Glomerular visceral epithelial cell (primary cell): Measurements from ENCODE around the gene SLC22A15.
"Not testable (repeated sequence)": the region's sequence is repeated elsewhere in the genome, so short reads cannot be mapped to it uniquely, and the experiment has no call there.

ENCODE experiments used
- DNase-seq: peaks from one replicate; pipeline ENCODE4 v3.0.0-alpha.2; 2016; ENCODE audit errors: extremely low spot score

Gene SLC22A15

DNA sequence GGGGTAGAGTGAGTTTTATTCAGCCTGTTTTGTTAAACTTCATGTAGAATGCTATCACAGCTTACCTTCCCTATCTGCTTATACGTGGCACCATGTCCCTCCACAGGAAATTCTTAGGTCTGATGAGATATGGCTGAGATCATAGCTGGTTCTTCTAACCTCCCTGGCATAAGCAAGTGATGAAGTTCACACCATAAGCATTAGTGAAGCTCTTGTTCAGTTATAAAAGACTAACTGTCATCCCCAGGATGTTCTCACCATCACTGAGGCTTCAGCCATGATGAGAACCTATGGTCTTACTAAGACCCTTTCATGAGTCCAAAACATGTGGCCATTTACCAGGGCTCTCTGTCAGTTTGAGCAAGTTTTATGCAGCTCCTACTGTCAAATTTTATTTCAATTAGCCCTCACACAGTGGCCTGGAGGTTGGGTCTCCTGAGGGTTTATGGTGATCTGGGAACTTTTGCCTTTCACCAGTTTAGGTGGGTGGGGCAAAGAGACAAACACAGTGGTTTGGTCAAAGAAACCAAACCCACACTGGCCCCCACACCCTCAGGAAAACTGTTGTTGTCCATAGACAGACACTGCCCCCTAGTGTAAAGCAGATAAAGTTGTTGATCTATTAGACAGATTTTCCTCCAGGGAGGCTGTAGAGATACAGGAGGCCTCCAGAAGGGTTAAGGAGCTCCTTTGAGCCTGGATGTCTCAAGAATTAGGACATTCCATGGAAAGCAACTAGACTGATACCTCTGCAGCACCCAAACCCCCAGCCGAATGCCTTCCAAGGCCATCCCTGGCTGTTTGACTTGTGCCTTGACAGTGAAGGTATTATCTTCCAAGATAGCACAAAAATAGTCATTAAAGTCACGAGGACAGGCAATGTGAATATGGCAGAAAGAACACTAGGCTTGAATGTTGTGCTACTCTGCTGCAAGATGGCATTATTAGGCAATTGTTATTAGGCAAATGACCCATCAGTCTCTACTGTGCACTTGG, 5.0 kb downstream of the SLC22A15 start:
- DNase-seq: peak; percentile 30

DNA sequence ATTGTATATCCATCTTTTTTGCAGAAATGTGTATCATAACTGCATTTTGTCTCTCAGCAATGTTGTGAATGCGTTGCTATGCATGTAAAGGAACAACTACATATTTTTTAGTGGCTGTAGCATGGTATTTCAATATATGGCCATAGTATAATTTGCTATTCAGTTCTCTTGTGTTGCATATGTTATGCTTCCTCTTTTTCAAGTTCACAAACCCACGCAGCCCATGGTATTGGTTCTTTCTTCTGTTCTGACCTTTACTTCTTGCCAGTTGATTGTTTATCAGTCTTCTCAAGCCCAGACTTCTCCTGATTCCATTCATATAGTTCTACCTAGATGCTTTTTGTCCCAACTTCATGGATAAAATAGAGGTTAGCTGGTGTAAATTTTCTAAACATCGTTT, 6.1 kb downstream of the SLC22A15 start:
- DNase-seq: no peak

DNA sequence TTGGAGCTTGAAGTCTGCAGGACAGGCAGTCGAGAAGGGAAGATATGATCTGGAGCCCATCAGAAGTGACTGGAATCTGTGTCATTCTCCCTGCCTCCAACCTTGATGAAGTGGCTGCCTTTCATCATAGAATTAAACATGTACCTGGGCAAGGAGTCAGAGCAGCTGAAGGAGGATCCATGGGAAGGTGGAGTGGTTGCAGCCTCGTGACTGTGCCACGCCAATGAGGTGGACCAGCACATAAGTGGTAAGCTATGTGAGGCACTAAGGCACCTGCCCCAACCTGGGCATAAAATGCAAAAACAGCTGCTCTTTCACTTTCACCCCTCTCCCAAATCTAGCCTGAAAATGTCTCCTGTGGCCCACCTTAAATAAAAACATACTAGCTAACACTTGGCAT, 7.3 kb downstream of the SLC22A15 start:
- no peak for DNase-seq

DNA sequence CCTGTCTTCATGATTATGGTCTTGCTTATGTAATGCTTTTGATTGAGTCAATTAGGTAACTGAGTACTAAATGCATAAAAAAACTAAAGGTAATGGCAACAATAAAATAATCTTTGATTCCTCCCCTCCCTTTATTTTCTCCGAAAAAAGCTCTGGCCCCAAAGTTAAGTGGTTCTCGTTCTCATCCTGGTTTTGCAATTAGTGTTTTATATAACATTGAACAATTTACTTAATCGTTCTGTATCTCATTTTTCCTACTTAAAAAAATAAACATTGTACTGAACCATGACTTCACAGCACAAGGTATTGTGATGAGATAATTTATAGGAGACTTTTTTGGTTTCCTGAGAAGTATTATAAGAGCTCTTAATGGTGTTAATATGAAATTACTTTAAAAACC, 11.3 kb downstream of the SLC22A15 start:
- no peak for DNase-seq

DNA sequence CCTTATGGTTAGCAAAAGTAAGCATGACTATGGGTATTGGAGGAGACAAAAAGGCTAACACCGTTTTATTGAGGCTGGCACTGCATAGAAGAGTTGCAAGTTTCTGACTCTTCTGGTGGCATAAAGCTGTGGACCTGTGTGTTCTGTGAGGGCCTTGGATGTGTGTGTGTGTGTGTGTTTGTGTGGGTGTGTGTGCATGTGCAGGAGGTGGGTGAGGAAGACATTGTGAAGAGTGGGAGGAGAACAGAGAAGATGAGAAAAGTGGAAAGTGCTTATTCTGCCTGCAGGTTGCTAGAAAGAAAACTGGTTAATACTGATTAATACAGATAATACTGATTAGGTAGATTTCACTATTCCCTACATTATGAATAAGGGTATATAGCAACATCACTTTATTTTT, 12.6 kb downstream of the SLC22A15 start:
- DNase-seq: no peak

- DNase-seq: no peak
Measured at GRCh38 chr1:115989699-115990098, 13.4 kb downstream of the SLC22A15 start.

GRCh38 chr1:115991909-115992308, 15.6 kb downstream of the SLC22A15 start:
- DNase-seq: no peak

- DNase-seq: not testable (repeated sequence)
Measured at GRCh38 chr1:115997921-115998320, 21.6 kb downstream of the SLC22A15 start.

GRCh38 chr1:116001739-116002487, 25.6 kb downstream of the SLC22A15 start:
- no peak for DNase-seq

GRCh38 chr1:116002781-116003420, 26.6 kb downstream of the SLC22A15 start:
- no peak for DNase-seq

DNA sequence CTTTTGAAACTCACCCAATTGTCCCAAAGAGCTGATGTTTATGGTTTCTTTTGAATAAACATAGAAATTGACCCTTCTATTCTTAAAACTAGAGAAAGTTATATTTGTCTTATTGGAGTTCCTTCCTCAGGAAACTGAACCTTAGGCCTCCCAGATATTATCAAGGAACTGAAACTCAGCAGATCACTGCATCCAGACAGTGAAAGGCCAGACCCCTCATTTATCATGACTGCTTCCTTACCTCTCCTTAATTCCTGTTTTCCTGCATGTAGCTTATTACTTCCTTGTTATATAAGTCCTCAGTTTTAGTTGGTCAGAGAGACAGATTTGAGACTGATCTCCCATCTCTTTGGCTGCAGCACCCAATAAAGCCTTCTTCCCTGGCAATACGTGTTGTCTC, 27.5 kb downstream of the SLC22A15 start:
- DNase-seq: no peak

- DNase-seq: no peak
Measured at GRCh38 chr1:116006486-116006964, 30.2 kb downstream of the SLC22A15 start.

GRCh38 chr1:116008656-116009390, 32.5 kb downstream of the SLC22A15 start:
- no peak for DNase-seq

DNA sequence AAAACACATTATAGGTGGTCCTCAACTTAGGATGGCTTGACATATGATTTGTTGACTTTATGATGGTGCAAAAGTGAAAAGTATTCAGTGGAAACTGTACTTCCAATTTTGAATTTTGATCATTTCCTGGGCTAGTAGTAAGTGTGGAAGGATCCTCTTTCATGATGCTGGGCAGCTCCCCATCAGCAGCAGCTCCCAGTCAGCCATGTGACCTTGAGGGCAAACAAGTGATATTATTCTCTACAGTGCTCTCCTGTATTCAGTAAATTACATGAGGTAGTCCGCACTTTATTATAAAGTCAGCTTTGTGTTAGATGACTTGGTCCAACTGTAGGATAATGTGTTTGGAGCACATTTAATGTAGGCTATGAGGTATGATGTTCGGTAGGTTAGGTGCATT, 36.4 kb downstream of the SLC22A15 start:
- no peak for DNase-seq

DNA sequence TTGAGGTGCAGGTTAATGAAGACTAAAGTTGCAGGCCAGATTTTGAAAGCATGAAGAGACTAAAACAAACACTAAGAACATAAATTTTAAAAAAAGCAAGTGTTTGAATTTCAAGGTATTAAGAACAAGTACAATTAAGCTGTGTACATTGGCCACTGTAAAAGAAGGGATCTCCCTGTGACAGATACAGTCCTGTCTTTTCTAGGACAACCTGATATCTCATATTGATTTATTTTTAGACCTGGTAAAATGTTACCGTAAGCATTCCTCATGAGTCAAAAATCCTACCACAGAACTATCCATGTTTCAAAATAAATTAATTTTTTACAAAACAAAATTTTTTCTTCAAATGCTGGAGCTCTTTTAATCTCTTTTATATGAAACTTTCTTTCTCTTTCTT, 39.4 kb downstream of the SLC22A15 start:
- DNase-seq: no peak

DNA sequence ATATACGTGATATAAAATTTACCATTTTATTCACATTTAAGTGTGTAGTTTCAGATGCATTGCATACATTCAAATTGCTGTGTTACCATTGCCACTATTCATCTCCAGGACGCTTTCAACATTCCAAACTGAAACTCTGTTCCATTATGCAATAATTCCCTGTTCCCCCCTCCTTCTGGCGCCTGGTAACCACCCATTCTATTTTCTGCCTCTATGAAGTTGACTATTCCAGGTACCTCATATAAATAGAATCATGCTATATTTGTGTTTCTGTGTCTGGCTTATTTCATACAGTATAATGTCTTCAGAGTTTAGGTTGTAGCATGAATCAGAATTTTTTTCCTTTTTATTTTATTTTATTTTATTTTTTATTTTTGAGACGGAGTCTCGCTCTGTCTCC, 41.7 kb downstream of the SLC22A15 start:
- DNase-seq: no peak

DNA sequence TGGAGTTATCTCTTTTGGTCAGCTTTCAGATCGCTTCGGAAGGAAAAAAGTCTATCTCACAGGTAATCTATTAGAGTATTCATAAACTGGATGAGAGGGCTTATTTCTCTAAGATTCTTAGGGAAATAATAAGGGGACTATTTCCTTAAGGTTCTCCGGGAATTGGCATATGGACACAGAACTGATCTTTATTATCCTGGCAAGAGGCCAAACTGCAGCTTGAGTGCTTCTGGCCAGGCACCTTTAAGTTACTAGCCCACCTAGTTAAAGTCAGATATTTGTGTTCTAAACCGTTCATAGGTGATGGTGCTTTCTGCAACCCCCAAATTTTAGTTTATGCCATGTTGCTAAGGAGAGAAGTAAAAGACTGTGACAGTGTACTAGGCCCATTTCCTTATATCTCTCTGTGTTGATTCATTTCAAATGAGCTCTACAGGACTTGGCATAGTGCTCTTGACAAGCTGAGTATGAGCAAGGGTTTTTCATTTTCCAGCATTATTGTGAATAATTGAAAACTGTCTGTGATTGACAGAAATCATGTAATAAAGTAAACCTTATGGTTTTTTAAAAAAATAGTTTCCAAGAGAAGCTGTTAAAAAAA, 43.4 kb downstream of the SLC22A15 start:
- DNase-seq: no peak

DNA sequence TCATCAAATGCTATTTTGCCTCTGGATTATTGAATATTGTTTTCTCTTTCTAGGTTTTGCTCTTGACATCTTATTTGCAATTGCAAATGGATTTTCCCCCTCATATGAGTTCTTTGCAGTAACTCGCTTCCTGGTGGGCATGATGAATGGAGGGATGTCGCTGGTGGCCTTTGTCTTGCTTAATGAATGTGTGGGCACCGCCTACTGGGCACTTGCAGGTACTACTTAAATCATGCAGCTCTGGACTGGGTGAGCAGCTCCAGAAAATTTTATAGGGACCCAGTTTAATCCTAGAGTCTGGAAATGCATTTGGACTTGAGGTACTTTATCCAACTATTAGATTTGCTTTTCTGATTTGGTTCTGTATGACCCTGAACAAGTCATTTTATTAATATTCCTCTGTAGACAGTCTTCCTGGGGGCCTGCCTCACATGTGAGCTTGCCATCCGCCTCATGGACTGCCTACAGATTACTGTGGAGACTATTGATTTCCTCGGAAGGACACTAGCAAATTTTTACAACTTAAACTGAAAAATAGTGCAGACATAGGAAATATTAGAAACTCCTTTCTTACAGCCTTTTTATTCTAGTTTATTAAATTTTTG, 44.5 kb downstream of the SLC22A15 start:
- peak; percentile 59 for DNase-seq

- DNase-seq: no peak
Measured at GRCh38 chr1:116024626-116025025, 48.3 kb downstream of the SLC22A15 start.

DNA sequence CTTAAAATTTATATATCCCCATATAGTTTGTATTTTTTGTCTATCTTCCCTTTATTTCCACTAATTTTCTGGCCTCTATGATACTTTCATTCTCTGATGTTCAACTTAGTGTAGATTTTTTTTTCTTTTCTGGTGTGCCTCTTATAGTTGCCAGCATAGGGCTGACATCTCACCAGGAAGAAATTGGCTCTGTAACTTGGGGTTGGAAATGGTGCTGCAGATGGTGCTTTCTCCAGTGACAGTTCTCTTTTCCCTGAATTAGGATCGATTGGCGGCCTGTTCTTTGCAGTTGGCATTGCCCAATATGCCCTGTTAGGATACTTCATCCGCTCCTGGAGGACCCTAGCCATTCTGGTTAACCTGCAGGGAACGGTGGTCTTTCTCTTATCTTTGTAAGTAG, 50.3 kb downstream of the SLC22A15 start:
- no peak for DNase-seq
